ENCODE data around the gene MAPK9. TPM values are rescaled to one million over a fixed set of nuclear protein-coding genes. Genes with fewer than 3 reads are reported as not detected.

MAPK9 gene
- total RNA-seq, 1 experiment from 2014 or later: 44.1 TPM

DNA sequence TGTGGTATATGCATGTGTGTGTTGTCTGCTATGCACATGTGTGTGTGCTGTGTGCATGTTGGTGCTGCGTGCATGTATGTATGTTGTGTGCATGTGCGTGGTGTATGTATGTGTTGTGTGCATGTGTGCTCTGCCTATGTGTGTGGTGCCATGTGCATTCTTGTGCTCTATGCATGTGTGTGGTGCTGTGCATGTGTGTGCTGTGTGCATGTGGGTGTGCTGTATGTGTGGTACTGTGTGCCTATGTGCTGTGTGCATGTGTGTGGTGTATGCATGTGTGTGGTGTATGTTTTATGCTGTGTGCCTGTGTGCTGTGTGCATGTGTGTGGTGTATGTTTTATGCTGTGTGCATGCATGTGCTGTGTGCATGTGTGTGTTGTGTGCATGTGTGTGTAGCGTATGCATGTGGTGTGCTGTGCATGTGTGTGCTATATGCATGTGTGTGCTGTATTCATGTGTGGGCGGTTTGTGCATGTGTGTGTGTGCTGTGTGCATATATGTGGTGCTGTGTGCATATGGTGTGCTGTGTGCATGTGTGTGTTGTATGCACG is 78.2 kb downstream of the MAPK9 start:
- BruUV-seq (replicated peaks): no TSS peak
- ChIA-PET CTCF (no interaction called here), POLR2A (no interaction called here)
- intact Hi-C loops (cut with micrococcal nuclease; ENCODE audit: unreplicated experiment) (no loop called here), in situ Hi-C loops (cut with HindIII; ENCODE audit: low pct_unique_long_range_greater_than_20kb, low sequenced_read_pairs) (no loop called here)
- TF ChIP-seq TCF7L2 (IDR thresholded peaks at IDR 0.05; ENCODE audit: low read depth, low read length): no peak
- no peak for TF ChIP-seq CTCF (IDR thresholded peaks at IDR 0.05)
- TF ChIP-seq POLR2AphosphoS5 (IDR thresholded peaks at IDR 0.05; ENCODE audit: low read depth, low read length): no peak
- TF ChIP-seq SIN3A (IDR thresholded peaks at IDR 0.05; ENCODE audit: borderline replicate concordance, insufficient read depth, low read depth, low read length): no peak
- no peak for TF ChIP-seq REST (IDR thresholded peaks at IDR 0.05; ENCODE audit: insufficient read depth in 1 of 2, low read depth in 2 of 2, low read length in 1 of 2)
- DNase-seq (ENCODE audit: low read depth, low spot score): no peak
- H3K4me3 ChIP-seq (ENCODE audit: low read depth in 2 of 2, low read length in 2 of 2): no peak overlapping the region
- H3K27ac ChIP-seq (ENCODE audit: low read length): no peak overlapping the region
- H3K9me3 ChIP-seq (ENCODE audit: control insufficient read depth, insufficient read depth, low read depth, low read length): no peaks in the 10 kb centered on the region
- no peak for ATAC-seq
- no peaks in the 10 kb centered on the region for H3K36me3 ChIP-seq (ENCODE audit: control insufficient read depth, insufficient read depth, low read length)
- no peaks in the 10 kb centered on the region for H3K27me3 ChIP-seq (ENCODE audit: control insufficient read depth, insufficient read depth, low read length)
- H3K4me1 ChIP-seq (ENCODE audit: control insufficient read depth, insufficient read depth, low read length): peaks cover 3% of the 10 kb centered on the region; the same call in 1 of the 2 replicates

DNA sequence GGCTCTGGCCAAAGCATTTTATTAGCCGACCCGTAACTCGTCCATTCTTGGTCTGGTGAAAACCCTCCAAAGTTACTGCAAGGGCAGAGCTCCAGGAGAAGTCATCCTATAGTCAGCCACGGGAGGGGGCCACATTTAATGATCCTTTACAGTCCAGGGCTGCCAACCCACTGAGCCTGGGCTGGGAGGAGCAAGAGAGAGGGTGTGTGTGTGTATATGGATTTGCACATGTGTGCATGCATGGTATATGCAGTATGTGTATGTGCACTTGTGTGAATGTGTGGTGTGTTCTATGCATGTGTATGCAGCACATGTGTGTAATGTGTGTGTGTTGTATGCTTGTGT is 78.7 kb downstream of the MAPK9 start:
- POLR2A ChIA-PET: no interaction called here
- BruUV-seq (replicated peaks): no TSS peak

More for the DNA sequence above, 78.7 kb downstream of the MAPK9 start:
- H3K27me3 ChIP-seq (ENCODE audit: control insufficient read depth, insufficient read depth, low read length): no peaks in the 10 kb centered on the region
- no peak for TF ChIP-seq TCF7L2 (IDR thresholded peaks at IDR 0.05; ENCODE audit: low read depth, low read length)
- TF ChIP-seq CTCF (IDR thresholded peaks at IDR 0.05): no peak
- no peak for TF ChIP-seq SIN3A (IDR thresholded peaks at IDR 0.05; ENCODE audit: borderline replicate concordance, insufficient read depth, low read depth, low read length)
- TF ChIP-seq REST (IDR thresholded peaks at IDR 0.05; ENCODE audit: insufficient read depth in 1 of 2, low read depth in 2 of 2, low read length in 1 of 2): no peak
- TF ChIP-seq POLR2AphosphoS5 (IDR thresholded peaks at IDR 0.05; ENCODE audit: low read depth, low read length): no peak
- peaks cover 4% of the 10 kb centered on the region; the same call in 1 of the 2 replicates for H3K4me1 ChIP-seq (ENCODE audit: control insufficient read depth, insufficient read depth, low read length)
- no peak overlapping the region for H3K27ac ChIP-seq (ENCODE audit: low read length)
- in situ Hi-C loops (cut with HindIII; ENCODE audit: low pct_unique_long_range_greater_than_20kb, low sequenced_read_pairs): no loop called here
- no peaks in the 10 kb centered on the region for H3K36me3 ChIP-seq (ENCODE audit: control insufficient read depth, insufficient read depth, low read length)
- CTCF ChIA-PET: no interaction called here
- no peak overlapping the region for H3K4me3 ChIP-seq (ENCODE audit: low read depth in 2 of 2, low read length in 2 of 2)
- intact Hi-C loops (cut with micrococcal nuclease; ENCODE audit: unreplicated experiment): no loop called here
- H3K9me3 ChIP-seq (ENCODE audit: control insufficient read depth, insufficient read depth, low read depth, low read length): no peaks in the 10 kb centered on the region
- ATAC-seq (no peak), DNase-seq (ENCODE audit: low read depth, low spot score) (no peak)

Measured in Panc1 (cell line).